ENCODE results near the gene CDK19. TPM values are rescaled to one million over a fixed set of nuclear protein-coding genes. Genes with fewer than 3 reads are reported as not detected.
"Not testable (repeated sequence)": the region's sequence is repeated elsewhere in the genome, so short reads cannot be mapped to it uniquely, and the experiment has no call there.

The CDK19 gene
- total RNA-seq, 1 experiment from 2014 or later: 36.8 TPM

GRCh38 chr6:110849781-110850180, 34.5 kb upstream of the CDK19 start:
- H3K79me2 ChIP-seq (ENCODE audit: low read depth): no peaks in the 10 kb centered on the region
- DNase-seq: no peak
- ChIA-PET POLR2A (ENCODE audit: unreplicated experiment) (interaction anchor here (0.6 kb wide), 1 partner anchor 184 kb away, joined by 8 read pairs; no protein-coding TSS in a partner anchor), CTCF (no interaction called here)
- no peaks in the 10 kb centered on the region for H3K36me3 ChIP-seq (ENCODE audit: low read depth)
- no peak overlapping the region for H2AFZ ChIP-seq
- no peak overlapping the region for H3K4me2 ChIP-seq
- H3K27ac ChIP-seq: no peak overlapping the region
- H4K20me1 ChIP-seq (ENCODE audit: insufficient read depth): no peaks in the 10 kb centered on the region
- no peak for TF ChIP-seq EZH2 (IDR thresholded peaks at IDR 0.05; ENCODE audit: low read depth)
- H3K27me3 ChIP-seq (ENCODE audit: insufficient read depth, low read depth): no peaks in the 10 kb centered on the region
- no peak overlapping the region for H3K4me3 ChIP-seq
- BruUV-seq (replicated peaks): no TSS peak
- H3K4me1 ChIP-seq (replicated peaks; ENCODE audit: insufficient read depth): peaks cover 12% of the 10 kb centered on the region
- H3F3A ChIP-seq (ENCODE audit: insufficient read depth, low read depth): peaks cover 13% of the 10 kb centered on the region; the same call in 1 of the 2 replicates
- H3K9me3 ChIP-seq (ENCODE audit: insufficient read depth, low read depth): no peaks in the 10 kb centered on the region
- H3K9me2 ChIP-seq (ENCODE audit: insufficient read depth): no peaks in the 10 kb centered on the region
- intact Hi-C loops (cut with micrococcal nuclease; ENCODE audit: unreplicated experiment): no loop called here

- BruUV-seq (replicated peaks): no TSS peak
- TF ChIP-seq EZH2 (IDR thresholded peaks at IDR 0.05; ENCODE audit: low read depth) (no peak), CTCF (conservative IDR thresholded peaks at IDR 0.05) (no peak)
- ChIA-PET POLR2A (ENCODE audit: unreplicated experiment) (no interaction called here), CTCF (no interaction called here)
- no peak overlapping the region for H2AFZ ChIP-seq
- H3K27me3 ChIP-seq (ENCODE audit: insufficient read depth, low read depth): no peaks in the 10 kb centered on the region
- no peak overlapping the region for H3K27ac ChIP-seq
- H4K20me1 ChIP-seq (ENCODE audit: insufficient read depth): 0 out of 2 replicates have a peak, but pooled peaks cover 3% of the 10 kb centered on the region
- no peak overlapping the region for H3K4me2 ChIP-seq
- no peak overlapping the region for H3K4me3 ChIP-seq
- no peak for DNase-seq
- H3K36me3 ChIP-seq (ENCODE audit: low read depth): no peaks in the 10 kb centered on the region
- H3K9me3 ChIP-seq (ENCODE audit: insufficient read depth, low read depth): 0 out of 2 replicates have a peak, but pooled peaks cover 3% of the 10 kb centered on the region
- intact Hi-C loops (cut with micrococcal nuclease; ENCODE audit: unreplicated experiment): no loop called here
- no peaks in the 10 kb centered on the region for H3K9me2 ChIP-seq (ENCODE audit: insufficient read depth)
- H3K4me1 ChIP-seq (replicated peaks; ENCODE audit: insufficient read depth): no peaks in the 10 kb centered on the region
- no peaks in the 10 kb centered on the region for H3K79me2 ChIP-seq (ENCODE audit: low read depth)
- no peaks in the 10 kb centered on the region; the same call in 1 of the 2 replicates for H3F3A ChIP-seq (ENCODE audit: insufficient read depth, low read depth)
Observed at GRCh38 chr6:110841266-110841665, 26.0 kb upstream of the CDK19 start.

- H3K4me1 ChIP-seq (replicated peaks; ENCODE audit: insufficient read depth); BruUV-seq (replicated peaks); H3K27ac ChIP-seq; H3K79me2 ChIP-seq (ENCODE audit: low read depth); H3K4me2 ChIP-seq; H3K27me3 ChIP-seq (ENCODE audit: insufficient read depth, low read depth); H4K20me1 ChIP-seq (ENCODE audit: insufficient read depth); intact Hi-C loops (cut with micrococcal nuclease; ENCODE audit: unreplicated experiment); H2AFZ ChIP-seq; H3F3A ChIP-seq (ENCODE audit: insufficient read depth, low read depth); DNase-seq; H3K9me3 ChIP-seq (ENCODE audit: insufficient read depth, low read depth); H3K4me3 ChIP-seq; H3K9me2 ChIP-seq (ENCODE audit: insufficient read depth); H3K36me3 ChIP-seq (ENCODE audit: low read depth): not testable (repeated sequence)
- ChIA-PET CTCF (interaction anchor here (0.6 kb wide), 1 partner anchor 26 kb away, joined by 3 read pairs; no protein-coding TSS in a partner anchor), POLR2A (ENCODE audit: unreplicated experiment) (interaction anchor here (0.6 kb wide), 1 partner anchor 20 kb away, joined by 24 read pairs; the partner anchor contains the start of gene CDK19)
Observed at GRCh38 chr6:110835751-110836150, 20.5 kb upstream of the CDK19 start.

GRCh38 chr6:110833831-110834230, 18.6 kb upstream of the CDK19 start:
- no peak overlapping the region for H3K4me2 ChIP-seq
- no peaks in the 10 kb centered on the region for H3K27me3 ChIP-seq (ENCODE audit: insufficient read depth, low read depth)
- H2AFZ ChIP-seq: no peak overlapping the region
- no peak overlapping the region for H3K27ac ChIP-seq
- H3K9me2 ChIP-seq (ENCODE audit: insufficient read depth): no peaks in the 10 kb centered on the region
- TF ChIP-seq CTCF (conservative IDR thresholded peaks at IDR 0.05) (no peak), EZH2 (IDR thresholded peaks at IDR 0.05; ENCODE audit: low read depth) (no peak)
- H3K4me3 ChIP-seq: no peak overlapping the region
- no peaks in the 10 kb centered on the region for H3K9me3 ChIP-seq (ENCODE audit: insufficient read depth, low read depth)
- H3F3A ChIP-seq (ENCODE audit: insufficient read depth, low read depth): peaks cover 5% of the 10 kb centered on the region
- H3K79me2 ChIP-seq (ENCODE audit: low read depth): no peaks in the 10 kb centered on the region
- CTCF ChIA-PET: no interaction called here
- POLR2A ChIA-PET (ENCODE audit: unreplicated experiment): no interaction called here
- BruUV-seq (replicated peaks): no TSS peak
- 0 out of 2 replicates have a peak, but pooled peaks cover 3% of the 10 kb centered on the region for H4K20me1 ChIP-seq (ENCODE audit: insufficient read depth)
- H3K4me1 ChIP-seq (replicated peaks; ENCODE audit: insufficient read depth): peaks cover 4% of the 10 kb centered on the region
- no peaks in the 10 kb centered on the region for H3K36me3 ChIP-seq (ENCODE audit: low read depth)
- intact Hi-C loops (cut with micrococcal nuclease; ENCODE audit: unreplicated experiment): no loop called here
- no peak for DNase-seq

All from PC-9 (cell line).